HG03159 (cell line): ENCODE results near the gene ARHGAP40.

Experiments
- ATAC-seq: cut with Tn5 transposase; IDR thresholded peaks from one replicate; pipeline ENCODE4 v1.9.1; 2021; ENCODE audit warnings: mild to moderate bottlenecking, moderate library complexity; ENCODE audit not compliant: unreplicated experiment

ARHGAP40 gene

GRCh38 chr20:38674092-38674764 lies 72.6 kb downstream of the ARHGAP40 start:
- ATAC-seq: no peak

DNA sequence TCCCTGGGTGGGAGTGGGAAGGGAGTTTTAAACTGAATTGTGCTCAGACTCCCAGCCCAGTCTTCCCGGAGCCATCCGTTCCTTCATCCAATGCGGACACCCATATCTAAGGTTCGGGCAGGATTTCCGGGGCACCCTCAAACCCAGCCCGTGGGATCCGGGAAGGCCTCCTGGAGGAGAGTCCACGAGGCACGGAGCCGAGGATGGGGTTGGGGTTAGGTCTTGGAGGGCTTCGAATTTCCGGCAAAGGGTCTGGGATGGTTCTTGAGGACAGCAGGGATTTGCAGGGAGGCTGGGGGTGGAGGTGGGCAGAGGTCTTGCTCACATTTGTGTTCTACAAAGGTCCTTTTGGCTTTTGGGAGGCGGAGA lies 73.1 kb downstream of the ARHGAP40 start:
- no peak for ATAC-seq

GRCh38 chr20:38676576-38676975 lies 75.0 kb downstream of the ARHGAP40 start:
- ATAC-seq: no peak

DNA sequence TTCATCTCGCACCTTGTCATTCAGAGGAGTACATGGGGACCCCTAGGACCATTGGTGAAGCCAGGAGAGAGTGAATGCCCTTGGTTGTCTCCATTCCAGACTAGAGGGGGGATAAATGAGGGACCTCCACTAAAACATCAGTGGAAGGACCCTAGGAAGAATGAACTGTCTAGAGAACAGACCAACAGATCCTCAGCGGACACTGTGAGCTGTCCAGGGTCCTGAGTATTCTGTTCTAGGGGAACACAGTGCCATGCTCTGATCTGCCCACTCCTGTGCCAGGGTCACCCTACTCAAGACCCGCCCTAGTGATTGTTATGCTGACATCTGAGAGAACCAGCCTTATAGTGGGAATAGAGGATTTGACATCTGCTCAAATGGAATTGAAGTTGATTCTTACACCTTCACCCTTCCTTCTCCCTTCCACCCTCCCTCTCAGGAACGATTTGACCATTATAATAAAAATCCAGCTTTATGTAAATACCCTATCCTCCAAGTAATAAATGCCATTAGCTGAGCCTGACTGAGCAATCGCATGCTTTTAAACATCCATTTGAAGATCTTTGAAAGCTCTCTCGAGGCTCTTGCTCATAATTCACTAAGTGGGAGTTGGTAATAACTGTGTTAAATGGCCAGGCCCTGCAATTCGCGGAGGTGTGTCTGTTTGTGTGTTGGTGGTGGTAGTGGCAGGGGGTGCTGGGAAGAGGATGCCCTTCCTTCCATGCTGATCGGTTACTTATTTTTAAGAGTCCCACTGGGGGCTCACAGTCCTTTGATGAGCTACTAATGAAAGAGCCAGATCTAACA lies 79.1 kb downstream of the ARHGAP40 start:
- ATAC-seq: no peak

GRCh38 chr20:38685271-38685670 lies 83.7 kb downstream of the ARHGAP40 start:
- no peak for ATAC-seq

GRCh38 chr20:38685853-38686473 lies 84.4 kb downstream of the ARHGAP40 start:
- ATAC-seq: no peak

DNA sequence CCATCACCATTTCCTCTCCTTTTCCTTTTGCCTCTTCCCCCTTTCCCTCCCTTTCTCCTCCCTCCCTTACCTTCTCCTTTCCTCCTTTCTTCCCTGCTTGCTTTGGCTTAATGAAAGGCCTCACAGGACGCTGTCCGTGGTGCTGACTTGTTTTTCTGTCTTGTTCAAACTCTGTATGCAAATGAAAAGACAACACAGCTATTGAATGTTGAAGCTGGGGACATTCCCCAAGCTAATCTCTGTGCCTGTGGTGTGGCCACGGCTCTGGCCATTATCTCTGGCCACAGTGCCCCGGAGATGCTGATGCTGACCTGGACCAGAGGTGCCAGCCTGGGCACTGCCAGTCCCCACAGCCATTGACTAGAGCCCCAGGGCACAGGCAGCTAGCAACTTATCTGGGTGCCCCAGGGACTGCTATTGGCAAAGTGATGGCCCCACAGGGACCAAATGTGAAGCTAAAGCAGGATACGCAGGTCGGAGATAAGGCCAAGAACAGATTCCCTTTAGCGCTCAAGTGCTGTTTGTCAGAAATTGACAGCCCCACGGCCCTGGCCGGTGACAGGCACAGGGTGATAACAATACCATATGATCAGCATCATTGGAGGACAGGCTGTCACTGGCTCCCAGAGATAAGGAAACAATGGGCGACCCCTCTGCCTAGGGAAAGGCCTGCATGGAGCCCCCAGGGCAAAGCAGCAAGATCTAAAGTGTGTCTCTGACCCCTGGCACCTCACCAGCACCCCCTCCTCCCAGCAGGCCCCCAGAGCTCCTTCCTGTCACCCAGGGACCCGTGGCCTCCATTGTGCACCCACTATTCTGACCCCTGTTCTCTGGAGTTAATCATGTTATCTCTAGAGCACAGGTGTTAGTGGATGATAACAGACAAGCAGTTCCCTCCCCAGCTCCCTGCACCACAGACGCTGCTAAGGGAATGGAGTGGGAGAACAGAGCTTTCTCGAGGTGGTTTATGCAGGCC lies 91.1 kb downstream of the ARHGAP40 start:
- no peak for ATAC-seq

DNA sequence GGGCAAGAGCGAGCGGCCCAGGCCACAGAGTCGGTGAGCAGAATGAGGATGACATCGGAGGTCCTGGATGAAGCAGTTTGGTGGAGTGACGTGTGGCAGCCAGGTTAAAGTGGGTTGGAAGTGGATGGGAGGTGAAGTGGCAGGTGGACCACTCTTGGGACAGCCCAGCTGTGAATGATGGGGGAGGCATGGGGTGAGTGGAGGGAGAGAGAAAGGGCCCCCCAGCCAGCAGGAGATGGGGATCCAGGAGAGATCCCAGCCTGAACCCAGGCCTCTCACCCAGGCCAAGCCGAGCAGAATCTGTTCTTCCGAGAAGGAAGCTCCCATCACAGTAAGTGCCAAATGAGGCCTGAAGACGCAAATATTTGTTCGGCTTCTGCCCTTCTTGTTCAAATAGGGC lies 95.7 kb downstream of the ARHGAP40 start:
- ATAC-seq: no peak

DNA sequence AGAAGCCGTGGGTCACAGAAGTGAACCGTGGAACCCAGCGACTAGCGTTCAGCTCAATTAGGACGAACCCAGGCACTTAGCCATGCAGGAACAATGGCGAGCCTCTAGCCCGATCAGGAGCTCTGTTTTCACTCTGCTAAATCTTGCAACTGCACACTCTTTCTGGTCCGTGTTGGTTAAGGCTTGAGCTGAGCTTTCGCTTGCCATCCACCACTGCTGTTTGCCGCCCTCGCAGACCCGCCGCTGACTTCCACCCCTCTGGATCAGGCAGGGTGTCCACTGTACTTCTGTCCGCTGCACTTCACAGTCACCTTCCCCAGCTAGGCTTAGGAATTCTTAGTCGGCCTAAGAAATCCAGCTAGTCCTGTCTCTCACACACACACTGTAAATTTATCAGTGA lies 96.9 kb downstream of the ARHGAP40 start:
- no peak for ATAC-seq

- no peak for ATAC-seq
These were observed 98.5 kb downstream of the ARHGAP40 start for GRCh38 chr20:38700141-38700540.
